ENCODE results near the gene TPGS1.

Gene TPGS1

GRCh38 chr19:535017-535835 lies 27.9 kb downstream of the TPGS1 start:
- no peak for DNase-seq (ENCODE audit: low read depth, low spot score)
- H3K27ac ChIP-seq, result no peak overlapping the region

GRCh38 chr19:536031-536880 lies 29.0 kb downstream of the TPGS1 start:
- no peak overlapping the region for H3K27ac ChIP-seq
- no peak for DNase-seq (ENCODE audit: low read depth, low spot score)

- H3K27ac ChIP-seq, result no peak overlapping the region
These were observed 29.6 kb downstream of the TPGS1 start for GRCh38 chr19:536881-537404.

GRCh38 chr19:538641-539428 lies 31.5 kb downstream of the TPGS1 start:
- H3K27ac ChIP-seq, result no peak overlapping the region
- DNase-seq (ENCODE audit: low read depth, low spot score), result no peak

More at GRCh38 chr19:536881-537404, 29.6 kb downstream of the TPGS1 start:
- DNase-seq (ENCODE audit: low read depth, low spot score), result no peak

GRCh38 chr19:539429-540030 lies 32.2 kb downstream of the TPGS1 start:
- DNase-seq (ENCODE audit: low read depth, low spot score), result no peak
- no peak overlapping the region for H3K27ac ChIP-seq

GRCh38 chr19:540867-541637 lies 33.8 kb downstream of the TPGS1 start:
- DNase-seq (ENCODE audit: low read depth, low spot score), result no peak
- no peak overlapping the region for H3K27ac ChIP-seq

GRCh38 chr19:541699-542098 lies 34.4 kb downstream of the TPGS1 start:
- H3K27ac ChIP-seq, result no peak overlapping the region
- no peak for DNase-seq (ENCODE audit: low read depth, low spot score)

GRCh38 chr19:542173-542866 lies 35.0 kb downstream of the TPGS1 start:
- no peak overlapping the region for H3K27ac ChIP-seq
- no peak for DNase-seq (ENCODE audit: low read depth, low spot score)

- DNase-seq (ENCODE audit: low read depth, low spot score), result no peak
- no peak within 1 kb of the TSS for H3K27ac ChIP-seq
These were observed 36.8 kb downstream of the TPGS1 start, which contains the start of gene GZMM for GRCh38 chr19:543910-544608. GZMM (plus strand) TSS chr19:544053; CDS start chr19:544072, 19 bp downstream.

- no peak for DNase-seq (ENCODE audit: low read depth, low spot score)
These were observed 39.8 kb downstream of the TPGS1 start for GRCh38 chr19:547117-547516.

GRCh38 chr19:547836-548720 lies 40.8 kb downstream of the TPGS1 start:
- no peak overlapping the region for H3K27ac ChIP-seq
- DNase-seq (ENCODE audit: low read depth, low spot score), result no peak

More at GRCh38 chr19:547117-547516, 39.8 kb downstream of the TPGS1 start:
- no peak overlapping the region for H3K27ac ChIP-seq

- no peak for DNase-seq (ENCODE audit: low read depth, low spot score)
- no peak overlapping the region for H3K27ac ChIP-seq
These were observed 41.9 kb downstream of the TPGS1 start for GRCh38 chr19:548886-549830.

GRCh38 chr19:554817-555216 lies 47.5 kb downstream of the TPGS1 start:
- H3K27ac ChIP-seq, result no peak overlapping the region
- no peak for DNase-seq (ENCODE audit: low read depth, low spot score)

GRCh38 chr19:555474-555808 lies 48.1 kb downstream of the TPGS1 start:
- no peak for DNase-seq (ENCODE audit: low read depth, low spot score)
- no peak overlapping the region for H3K27ac ChIP-seq

GRCh38 chr19:556611-557382 lies 49.5 kb downstream of the TPGS1 start:
- no peak overlapping the region for H3K27ac ChIP-seq
- no peak for DNase-seq (ENCODE audit: low read depth, low spot score)

Data from epithelial cell of prostate (primary cell).